ENCODE measurements around the gene ZBTB44.

DNA sequence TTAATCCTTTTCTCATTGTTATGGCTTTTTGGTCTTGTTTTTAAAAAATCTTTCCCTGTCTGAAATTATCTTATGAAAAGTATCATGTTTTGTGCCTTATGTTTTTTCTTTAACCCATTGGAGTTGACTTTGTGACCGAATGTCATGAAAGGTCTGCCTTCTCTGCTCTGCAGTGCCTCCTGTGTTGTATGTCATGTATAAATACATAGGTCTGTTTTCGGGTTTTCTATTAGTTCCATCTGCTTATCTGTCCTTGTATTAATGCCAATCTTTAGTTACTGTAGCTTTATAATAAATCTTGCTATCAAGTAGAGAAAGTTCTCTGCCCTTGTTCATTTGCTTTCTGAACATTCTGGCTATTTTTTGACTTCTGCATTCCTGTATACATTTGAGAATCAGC lies 73.0 kb downstream of the ZBTB44 start:
- TF ChIP-seq, protein P1, sequence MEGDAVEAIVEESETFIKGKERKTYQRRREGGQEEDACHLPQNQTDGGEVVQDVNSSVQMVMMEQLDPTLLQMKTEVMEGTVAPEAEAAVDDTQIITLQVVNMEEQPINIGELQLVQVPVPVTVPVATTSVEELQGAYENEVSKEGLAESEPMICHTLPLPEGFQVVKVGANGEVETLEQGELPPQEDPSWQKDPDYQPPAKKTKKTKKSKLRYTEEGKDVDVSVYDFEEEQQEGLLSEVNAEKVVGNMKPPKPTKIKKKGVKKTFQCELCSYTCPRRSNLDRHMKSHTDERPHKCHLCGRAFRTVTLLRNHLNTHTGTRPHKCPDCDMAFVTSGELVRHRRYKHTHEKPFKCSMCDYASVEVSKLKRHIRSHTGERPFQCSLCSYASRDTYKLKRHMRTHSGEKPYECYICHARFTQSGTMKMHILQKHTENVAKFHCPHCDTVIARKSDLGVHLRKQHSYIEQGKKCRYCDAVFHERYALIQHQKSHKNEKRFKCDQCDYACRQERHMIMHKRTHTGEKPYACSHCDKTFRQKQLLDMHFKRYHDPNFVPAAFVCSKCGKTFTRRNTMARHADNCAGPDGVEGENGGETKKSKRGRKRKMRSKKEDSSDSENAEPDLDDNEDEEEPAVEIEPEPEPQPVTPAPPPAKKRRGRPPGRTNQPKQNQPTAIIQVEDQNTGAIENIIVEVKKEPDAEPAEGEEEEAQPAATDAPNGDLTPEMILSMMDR (IDR thresholded peaks at IDR 0.05): no peak
- TF ChIP-seq POLR2A (IDR thresholded peaks at IDR 0.05) (no peak), EP300 (IDR thresholded peaks at IDR 0.05) (no peak), POLR2AphosphoS5 (IDR thresholded peaks at IDR 0.05) (no peak)
